Neural cell (in vitro differentiated cells): ENCODE measurements around the gene EBF3. TPM values are rescaled to one million over a fixed set of nuclear protein-coding genes. Genes with fewer than 3 reads are reported as not detected.
A peak's percentile ranks its signal among the peaks of the same experiment; 100 is the strongest.

Source experiments
- H2AFZ ChIP-seq: fragments of 200-600, 300-800 bp; sonication (generic), shearing (Covaris generic); 2 replicates; pipeline ENCODE4 v1.6.0; 2014; ENCODE audit warnings: low read depth, mild to moderate bottlenecking, antibody characterized with exemption, low read length, moderate library complexity
- H3F3A ChIP-seq: fragments of 200-600 bp; shearing (Covaris generic); 2 replicates; pipeline ENCODE4 v1.6.1; 2016; ENCODE audit warnings: mild to moderate bottlenecking, moderate library complexity, mixed read lengths, antibody characterized with exemption, low read length; ENCODE audit not compliant: insufficient read depth, poor library complexity, severe bottlenecking
- H3K27ac ChIP-seq: fragments of 200-600, 300-800 bp; sonication (generic), shearing (Covaris generic); 2 replicates; pipeline ENCODE4 v1.5.1; 2014; ENCODE audit warnings: mild to moderate bottlenecking, low read length, moderate library complexity
- H3K27me3 ChIP-seq: fragments of 300-800, 200-600 bp; sonication (generic), shearing (Covaris generic); 2 replicates; pipeline ENCODE4 v1.6.0; 2014; ENCODE audit warnings: mild to moderate bottlenecking, low read depth, low read length, moderate library complexity; ENCODE audit not compliant: insufficient read depth
- H3K36me3 ChIP-seq: fragments of 300-800, 200-600 bp; sonication (generic), shearing (Covaris generic); 2 replicates; pipeline ENCODE4 v1.5.1; 2014; ENCODE audit warnings: mild to moderate bottlenecking, antibody characterized with exemption, low read length, moderate library complexity; ENCODE audit not compliant: insufficient read depth
- H3K4me2 ChIP-seq: fragments of 300-800, 200-600 bp; sonication (generic), shearing (Covaris generic); 2 replicates; pipeline ENCODE4 v1.6.0; 2014; ENCODE audit warnings: mild to moderate bottlenecking, low read length
- H3K4me3 ChIP-seq: fragments of 300-800, 200-600 bp; sonication (generic), shearing (Covaris generic); 2 replicates; pipeline ENCODE4 v1.5.1; 2014; ENCODE audit warnings: mild to moderate bottlenecking, low read length, moderate library complexity
- H3K79me2 ChIP-seq: fragments of 200-600 bp; shearing (Covaris generic); replicated peaks from 2 replicates; pipeline ENCODE4 v1.6.0; 2014; ENCODE audit warnings: mild to moderate bottlenecking, low read length, moderate library complexity; ENCODE audit not compliant: insufficient read depth
- H3K9ac ChIP-seq: fragments of 300-800, 200-600 bp; sonication (generic), shearing (Covaris generic); 2 replicates; pipeline ENCODE4 v1.6.1; 2016; ENCODE audit warnings: mild to moderate bottlenecking, low read length, mixed read lengths
- H3K9me2 ChIP-seq: fragments of 200-600 bp; shearing (Covaris generic); 2 replicates; pipeline ENCODE4 v1.6.1; 2016; ENCODE audit warnings: mild to moderate bottlenecking, low read length, mixed read lengths; ENCODE audit not compliant: insufficient read depth
- H3K9me3 ChIP-seq: fragments of 200-600, 300-800 bp; sonication (generic), shearing (Covaris generic); 2 replicates; pipeline ENCODE4 v1.6.1; 2016; ENCODE audit warnings: mild to moderate bottlenecking, mixed run types, low read length, moderate library complexity, mixed read lengths
- H4K20me1 ChIP-seq: fragments of 200-600 bp; shearing (Covaris generic); 2 replicates; pipeline ENCODE4 v1.6.1; 2016; ENCODE audit warnings: mild to moderate bottlenecking, mixed run types; ENCODE audit not compliant: insufficient read depth
- EP300 ChIP-seq: fragments of 450-650 bp; conservative IDR thresholded peaks from 2 replicates; pipeline ENCODE4 v1.6.1; 2014; ENCODE audit warnings: antibody characterized with exemption, mild to moderate bottlenecking, moderate library complexity; ENCODE audit not compliant: poor library complexity, severe bottlenecking
- EZH2 ChIP-seq: fragments of 200-600, 300-800 bp; shearing (Covaris generic), sonication (generic); IDR thresholded peaks from 2 replicates; pipeline ENCODE4 v1.6.1; 2014; ENCODE audit warnings: antibody characterized with exemption, low read length, borderline replicate concordance, mild to moderate bottlenecking; ENCODE audit not compliant: insufficient read depth, poor library complexity, severe bottlenecking
- MXI1 ChIP-seq: fragments of 450-650 bp; conservative IDR thresholded peaks from 2 replicates; pipeline ENCODE4 v1.6.1; 2014; ENCODE audit warnings: antibody characterized with exemption, mild to moderate bottlenecking; ENCODE audit not compliant: poor library complexity, severe bottlenecking
- POLR2AphosphoS5 ChIP-seq: IDR thresholded peaks from 2 replicates; pipeline ENCODE4 v1.6.1; 2012
- RAD21 ChIP-seq: fragments of 450-650 bp; conservative IDR thresholded peaks from 2 replicates; pipeline ENCODE4 v1.6.1; 2014; ENCODE audit warnings: antibody characterized with exemption, mild to moderate bottlenecking, moderate library complexity
- SMC3 ChIP-seq: fragments of 450-650 bp; conservative IDR thresholded peaks from 2 replicates; pipeline ENCODE4 v1.6.1; 2014; ENCODE audit warnings: antibody characterized with exemption, mild to moderate bottlenecking, moderate library complexity; ENCODE audit not compliant: poor library complexity
- TAF1 ChIP-seq: IDR thresholded peaks from 2 replicates; pipeline ENCODE4 v1.6.1; 2012; ENCODE audit warnings: low read depth
- polyA plus RNA-seq: library from polyadenylated mRNA; depleted of rRNA; stranded (reverse); fragments of >200 nt; gene quantifications from 2 replicates; pipeline ENCODE4 v1.2.3, GENCODE V29; 2014
- TF ChIP-seq, protein P1 (sequence below): IDR thresholded peaks from 2 replicates; pipeline ENCODE4 v1.6.1; 2012; ENCODE audit warnings: borderline replicate concordance
- TF ChIP-seq, protein P2 (sequence below): fragments of 450-650 bp; IDR thresholded peaks from 2 replicates; pipeline ENCODE4 v1.5.1; 2014; ENCODE audit warnings: antibody characterized with exemption, mild to moderate bottlenecking, moderate library complexity; ENCODE audit not compliant: poor library complexity, severe bottlenecking

The EBF3 gene
- polyA plus RNA-seq, 1 donor from 2014 or later = 0.38 TPM

GRCh38 chr10:129846991-129847391, 117.1 kb downstream of the EBF3 start:
- H3K27ac ChIP-seq = no peak overlapping the region
- no peaks in the 10 kb centered on the region for H4K20me1 ChIP-seq
- H3K9me3 ChIP-seq = no peaks in the 10 kb centered on the region
- H2AFZ ChIP-seq = no peak overlapping the region
- no peak overlapping the region for H3K4me3 ChIP-seq
- no peaks in the 10 kb centered on the region for H3K27me3 ChIP-seq
- H3K9ac ChIP-seq = no peak overlapping the region
- no peaks in the 10 kb centered on the region for H3K36me3 ChIP-seq
- no peaks in the 10 kb centered on the region for H3F3A ChIP-seq
- H3K9me2 ChIP-seq = no peaks in the 10 kb centered on the region
- no peaks in the 10 kb centered on the region for H3K79me2 ChIP-seq
- no peak overlapping the region for H3K4me2 ChIP-seq
- TF ChIP-seq EZH2 (no peak), MXI1 (no peak), POLR2AphosphoS5 (no peak), TAF1 (no peak), SMC3 (no peak), RAD21 (no peak), EP300 (no peak)
- TF ChIP-seq, protein P1, sequence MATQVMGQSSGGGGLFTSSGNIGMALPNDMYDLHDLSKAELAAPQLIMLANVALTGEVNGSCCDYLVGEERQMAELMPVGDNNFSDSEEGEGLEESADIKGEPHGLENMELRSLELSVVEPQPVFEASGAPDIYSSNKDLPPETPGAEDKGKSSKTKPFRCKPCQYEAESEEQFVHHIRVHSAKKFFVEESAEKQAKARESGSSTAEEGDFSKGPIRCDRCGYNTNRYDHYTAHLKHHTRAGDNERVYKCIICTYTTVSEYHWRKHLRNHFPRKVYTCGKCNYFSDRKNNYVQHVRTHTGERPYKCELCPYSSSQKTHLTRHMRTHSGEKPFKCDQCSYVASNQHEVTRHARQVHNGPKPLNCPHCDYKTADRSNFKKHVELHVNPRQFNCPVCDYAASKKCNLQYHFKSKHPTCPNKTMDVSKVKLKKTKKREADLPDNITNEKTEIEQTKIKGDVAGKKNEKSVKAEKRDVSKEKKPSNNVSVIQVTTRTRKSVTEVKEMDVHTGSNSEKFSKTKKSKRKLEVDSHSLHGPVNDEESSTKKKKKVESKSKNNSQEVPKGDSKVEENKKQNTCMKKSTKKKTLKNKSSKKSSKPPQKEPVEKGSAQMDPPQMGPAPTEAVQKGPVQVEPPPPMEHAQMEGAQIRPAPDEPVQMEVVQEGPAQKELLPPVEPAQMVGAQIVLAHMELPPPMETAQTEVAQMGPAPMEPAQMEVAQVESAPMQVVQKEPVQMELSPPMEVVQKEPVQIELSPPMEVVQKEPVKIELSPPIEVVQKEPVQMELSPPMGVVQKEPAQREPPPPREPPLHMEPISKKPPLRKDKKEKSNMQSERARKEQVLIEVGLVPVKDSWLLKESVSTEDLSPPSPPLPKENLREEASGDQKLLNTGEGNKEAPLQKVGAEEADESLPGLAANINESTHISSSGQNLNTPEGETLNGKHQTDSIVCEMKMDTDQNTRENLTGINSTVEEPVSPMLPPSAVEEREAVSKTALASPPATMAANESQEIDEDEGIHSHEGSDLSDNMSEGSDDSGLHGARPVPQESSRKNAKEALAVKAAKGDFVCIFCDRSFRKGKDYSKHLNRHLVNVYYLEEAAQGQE = no peak
- TF ChIP-seq, protein P2, sequence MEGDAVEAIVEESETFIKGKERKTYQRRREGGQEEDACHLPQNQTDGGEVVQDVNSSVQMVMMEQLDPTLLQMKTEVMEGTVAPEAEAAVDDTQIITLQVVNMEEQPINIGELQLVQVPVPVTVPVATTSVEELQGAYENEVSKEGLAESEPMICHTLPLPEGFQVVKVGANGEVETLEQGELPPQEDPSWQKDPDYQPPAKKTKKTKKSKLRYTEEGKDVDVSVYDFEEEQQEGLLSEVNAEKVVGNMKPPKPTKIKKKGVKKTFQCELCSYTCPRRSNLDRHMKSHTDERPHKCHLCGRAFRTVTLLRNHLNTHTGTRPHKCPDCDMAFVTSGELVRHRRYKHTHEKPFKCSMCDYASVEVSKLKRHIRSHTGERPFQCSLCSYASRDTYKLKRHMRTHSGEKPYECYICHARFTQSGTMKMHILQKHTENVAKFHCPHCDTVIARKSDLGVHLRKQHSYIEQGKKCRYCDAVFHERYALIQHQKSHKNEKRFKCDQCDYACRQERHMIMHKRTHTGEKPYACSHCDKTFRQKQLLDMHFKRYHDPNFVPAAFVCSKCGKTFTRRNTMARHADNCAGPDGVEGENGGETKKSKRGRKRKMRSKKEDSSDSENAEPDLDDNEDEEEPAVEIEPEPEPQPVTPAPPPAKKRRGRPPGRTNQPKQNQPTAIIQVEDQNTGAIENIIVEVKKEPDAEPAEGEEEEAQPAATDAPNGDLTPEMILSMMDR = no peak

DNA sequence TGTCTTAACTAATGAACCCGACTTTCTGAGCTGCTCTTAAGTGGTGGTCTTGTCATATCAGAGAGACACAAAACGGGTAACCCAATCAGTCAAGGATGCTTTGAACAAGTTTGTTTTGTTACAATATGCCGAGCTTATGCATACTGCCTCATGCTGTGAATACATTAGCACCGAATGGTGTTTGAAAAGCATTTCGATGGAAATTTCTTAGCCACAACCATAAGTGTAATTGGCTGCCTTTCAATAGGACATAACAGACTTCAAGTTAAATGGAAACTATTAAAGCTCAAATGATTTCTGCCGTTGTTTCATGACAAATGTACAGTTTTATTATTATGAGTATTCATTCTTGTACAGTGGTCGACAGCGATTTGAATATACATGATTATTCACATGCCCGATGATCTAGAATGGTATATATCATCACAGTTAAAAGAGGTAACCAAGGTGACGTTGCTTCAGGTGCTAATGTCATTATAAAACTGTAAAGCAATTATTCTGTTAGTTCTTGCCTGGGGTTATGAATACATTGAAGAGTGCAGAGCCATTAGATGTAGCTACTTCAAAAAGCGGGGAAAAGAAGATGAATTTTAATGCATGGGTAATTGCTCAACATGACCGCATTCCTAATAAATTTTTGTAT, 118.8 kb downstream of the EBF3 start:
- H3K9me2 ChIP-seq = no peaks in the 10 kb centered on the region
- H3K27me3 ChIP-seq = no peaks in the 10 kb centered on the region
- H3K9ac ChIP-seq = no peak overlapping the region
- no peaks in the 10 kb centered on the region for H4K20me1 ChIP-seq
- H3K4me3 ChIP-seq = peak overlapping the region; percentile 2
- no peaks in the 10 kb centered on the region for H3F3A ChIP-seq
- H3K4me2 ChIP-seq = no peak overlapping the region
- no peak overlapping the region for H2AFZ ChIP-seq
- peak; percentile 23 for TF ChIP-seq EP300
- TF ChIP-seq RAD21 = no peak
- TF ChIP-seq POLR2AphosphoS5 = peak; percentile 68
- TF ChIP-seq SMC3 = no peak
- TF ChIP-seq, protein P1 = no peak
- TF ChIP-seq TAF1 = no peak
- no peaks in the 10 kb centered on the region for H3K36me3 ChIP-seq
- no peaks in the 10 kb centered on the region for H3K9me3 ChIP-seq
- H3K79me2 ChIP-seq = no peaks in the 10 kb centered on the region
- H3K27ac ChIP-seq = no peak overlapping the region
